A549 (cell line): ENCODE measurements around the gene PPRC1. TPM values are rescaled to one million over a fixed set of nuclear protein-coding genes. Genes with fewer than 3 reads are reported as not detected.

ENCODE experiments used
- ATAC-seq, 2 experiments: fragments of 200-7000 bp in 1 of 2; fragments of >200 bp in 1 of 2; cut with Nextera tagmentation in 1 of 2; cut with Tn5 transposase in 1 of 2; 3 replicates each; pipeline versions ENCODE4 v1.8.0 to v1.9.1; 2018 to 2020; ENCODE audit warnings: mild to moderate bottlenecking in 1 of 2, moderate library complexity in 1 of 2
- CTCF ChIA-PET: fragments of 300-600 bp; sonication (Branson Sonifier 250); formaldehyde crosslinking; extraction: SDS; loops from one replicate; lab custom pipeline; 2021; ENCODE audit warnings: antibody characterized with exemption, inconsistent platforms; lab: Yijun Ruan, JAX
- POLR2A ChIA-PET: fragments of 350-600 bp; formaldehyde crosslinking; extraction: SDS; loops from one replicate; lab custom pipeline; 2021; ENCODE audit warnings: antibody characterized with exemption, inconsistent platforms; lab: Yijun Ruan, JAX
- DNase-seq, 2 experiments: peaks; one replicate each; pipeline versions ENCODE4 v3.0.0 to v3.0.0-alpha.2; 2011 to 2016; ENCODE audit warnings: low read depth in 1 of 2, low spot score in 1 of 2
- FAIRE-seq: peaks from 2 replicates; lab custom pipeline; 2011; peaks lifted over from hg19 to GRCh38; lab: Jason Lieb, UNC
- H3K27ac ChIP-seq, 2 experiments: fragments of >200 bp; sonication (Bioruptor Twin); formaldehyde crosslinking; 3 replicates each; pipeline ENCODE4 v1.5.1; 2016 to 2017
- H3K4me1 ChIP-seq: fragments of >200 bp; sonication (Bioruptor Twin); formaldehyde crosslinking; 3 replicates; pipeline ENCODE4 v1.6.1; 2016
- H3K4me2 ChIP-seq: fragments of >200 bp; sonication (Bioruptor Twin); formaldehyde crosslinking; 3 replicates; pipeline ENCODE4 v1.6.1; 2016
- H3K4me3 ChIP-seq: fragments of >200 bp; sonication (Bioruptor Twin); formaldehyde crosslinking; 3 replicates; pipeline ENCODE4 v1.5.1; 2016
- H3K9me3 ChIP-seq: fragments of >200 bp; sonication (Bioruptor Twin); formaldehyde crosslinking; 3 replicates; pipeline ENCODE4 v1.6.1; 2016
- CBX2 ChIP-seq: fragments of 200-600 bp; sonication (generic); IDR thresholded peaks from 2 replicates; pipeline ENCODE4 v1.6.1; 2016; ENCODE audit warnings: low read depth, mild to moderate bottlenecking, borderline replicate concordance
- FOSB ChIP-seq: fragments of 250-450 bp; sonication (Bioruptor Pico); IDR thresholded peaks from 2 replicates; pipeline ENCODE4 v1.5.0; 2020; ENCODE audit warnings: mild to moderate bottlenecking, moderate library complexity
- GATA3 ChIP-seq: IDR thresholded peaks from 2 replicates; pipeline ENCODE4 v1.6.1; 2012; ENCODE audit warnings: borderline replicate concordance
- HEYL ChIP-seq: fragments of 250-450 bp; sonication (Bioruptor Pico); IDR thresholded peaks from 2 replicates; pipeline ENCODE4 v1.8.0; 2021; ENCODE audit warnings: mild to moderate bottlenecking, moderate library complexity
- NFE2L2 ChIP-seq: fragments of 150-350 bp; conservative IDR thresholded peaks from 2 replicates; pipeline ENCODE4 v1.6.1; 2014; ENCODE audit warnings: low read length
- NR3C1 ChIP-seq: fragments of >200 bp; sonication (Bioruptor Twin); formaldehyde crosslinking; IDR thresholded peaks from 3 replicates; pipeline ENCODE4 v1.6.1; 2017
- PHF8 ChIP-seq: fragments of 200-600 bp; sonication (generic); IDR thresholded peaks from 2 replicates; pipeline ENCODE4 v1.6.1; 2016; ENCODE audit warnings: low read depth, mild to moderate bottlenecking, antibody characterized with exemption, moderate library complexity, borderline replicate concordance
- RAD21 ChIP-seq, 2 experiments: fragments of >200 bp in 1 of 2; sonication (Bioruptor Twin) in 1 of 2; formaldehyde crosslinking in 1 of 2; IDR thresholded peaks in 1 of 2; conservative IDR thresholded peaks in 1 of 2; 2 replicates in 1 of 2; 3 replicates in 1 of 2; pipeline ENCODE4 v1.6.1; 2012 to 2018; ENCODE audit warnings: inconsistent platforms in 1 of 2
- RARB ChIP-seq: fragments of 250-450 bp; sonication (Bioruptor Pico); IDR thresholded peaks from 2 replicates; pipeline ENCODE4 v1.8.0; 2021; ENCODE audit warnings: mild to moderate bottlenecking, moderate library complexity
- RCOR1 ChIP-seq: fragments of 150-350 bp; IDR thresholded peaks from 2 replicates; pipeline ENCODE4 v1.6.1; 2014; ENCODE audit warnings: antibody characterized with exemption, low read length, low read depth
- SMC3 ChIP-seq: fragments of >200 bp; sonication (Bioruptor Twin); formaldehyde crosslinking; IDR thresholded peaks from 3 replicates; pipeline ENCODE4 v1.6.1; 2018; ENCODE audit warnings: inconsistent platforms
- SREBF2 ChIP-seq: fragments of 450-650 bp; IDR thresholded peaks from 2 replicates; pipeline ENCODE4 v1.6.1; 2014; ENCODE audit warnings: mild to moderate bottlenecking, moderate library complexity
- TP53 ChIP-seq: fragments of 250-450 bp; sonication (Bioruptor Pico); IDR thresholded peaks from 2 replicates; pipeline ENCODE4 v1.5.0; 2021; ENCODE audit warnings: mild to moderate bottlenecking, moderate library complexity
- ZNF302 ChIP-seq: fragments of 250-450 bp; sonication (Bioruptor Pico); IDR thresholded peaks from 2 replicates; pipeline ENCODE4 v1.9.0; 2021; ENCODE audit warnings: inconsistent platforms, mild to moderate bottlenecking, moderate library complexity
- ZSCAN20 ChIP-seq: fragments of 250-450 bp; sonication (Bioruptor Pico); IDR thresholded peaks from 2 replicates; pipeline ENCODE4 v1.8.0; 2022; ENCODE audit warnings: mild to moderate bottlenecking, moderate library complexity
- WGBS: methylation state at CpG from one replicate; pipeline ENCODE4 v1.1.6; 2017; ENCODE audit errors: missing lambda C conversion rate; 5-methylcytosine and 5-hydroxymethylcytosine counted together
- polyA plus RNA-seq, 4 experiments: library from polyadenylated mRNA; depleted of rRNA in 3 of 4; stranded (reverse); fragments of >200 nt; fragmentation: RNase III in 1 of 4; extraction: RNeasy Plus Mini Kit Qiagen cat#74134 plus additional on column Dnase treatment in 1 of 4; gene quantifications; 2 replicates in 3 of 4; 3 replicates in 1 of 4; pipeline ENCODE4 v1.2.3, GENCODE V29; 2011 to 2017
- TF ChIP-seq, protein P1 (sequence below): fragments of 450-650 bp; IDR thresholded peaks from 2 replicates; pipeline ENCODE4 v1.6.1; 2014; ENCODE audit warnings: antibody characterized with exemption
- TF ChIP-seq, protein P2 (sequence below): fragments of 250-450 bp; sonication (Bioruptor Pico); IDR thresholded peaks from 2 replicates; pipeline ENCODE4 v1.5.0; 2020; ENCODE audit warnings: low read depth, mild to moderate bottlenecking, moderate library complexity
- TF ChIP-seq, protein P3 (sequence below): IDR thresholded peaks from 2 replicates; pipeline ENCODE4 v1.6.1; 2012
- TF ChIP-seq, protein P4 (sequence below): IDR thresholded peaks from 2 replicates; pipeline ENCODE4 v1.6.1; 2012
- TF ChIP-seq, protein P5 (sequence below): fragments of 200-600 bp; sonication (generic); IDR thresholded peaks from 2 replicates; pipeline ENCODE4 v1.6.1; 2016; ENCODE audit warnings: antibody characterized with exemption, mild to moderate bottlenecking, moderate library complexity

PPRC1 gene
- polyA plus RNA-seq, 2 of the 4 experiments (the other 2 are of a cell fraction) = 27.0 to 44.1 TPM

DNA sequence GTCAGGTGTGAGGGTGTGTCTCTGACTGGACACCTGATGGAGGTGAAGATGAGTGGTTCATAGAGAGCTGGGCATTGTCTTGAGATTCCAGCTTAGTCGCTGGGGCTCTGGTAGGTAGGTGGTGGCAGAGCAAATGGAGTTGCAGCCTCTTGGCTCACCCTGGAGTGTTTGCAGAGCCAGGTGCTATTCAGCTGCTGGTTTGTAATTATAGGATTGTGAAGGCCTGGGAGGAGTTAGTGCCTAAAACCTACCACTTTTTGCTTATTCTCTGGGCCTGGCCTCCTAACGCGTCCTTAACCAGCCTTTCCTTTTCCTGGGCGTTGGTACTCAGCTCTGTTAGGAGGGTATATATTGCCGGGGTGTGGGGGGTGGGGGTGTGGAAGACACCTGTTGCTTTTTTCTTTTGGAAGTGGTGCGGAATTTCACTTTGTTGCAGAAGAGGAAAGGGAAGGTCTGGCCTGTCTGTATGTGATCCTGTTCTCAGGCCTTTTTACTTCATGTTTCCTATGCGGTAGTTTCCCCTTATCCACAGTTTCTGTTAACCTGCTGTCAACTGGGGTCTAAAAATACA, 3.2 kb downstream of the PPRC1 start:
- 89% methylated on average over 7 of the region's 7 CpGs for whole genome bisulfite sequencing
- POLR2A ChIA-PET = no interaction called here
- TF ChIP-seq CBX2 (no peak), RAD21 (conservative IDR thresholded peaks at IDR 0.05 in 1 of 2, IDR thresholded peaks at IDR 0.05 in 1 of 2) (no peak), ZSCAN20 (no peak), NFE2L2 (no peak), PHF8 (no peak), GATA3 (no peak), SMC3 (no peak), SREBF2 (no peak), ZNF302 (no peak), HEYL (CRISPR knock-in tag) (no peak), NR3C1 (no peak), FOSB (CRISPR knock-in tag) (no peak), RARB (CRISPR knock-in tag) (no peak), TP53 (CRISPR knock-in tag) (no peak), RCOR1 (no peak)
- TF ChIP-seq, protein P1, sequence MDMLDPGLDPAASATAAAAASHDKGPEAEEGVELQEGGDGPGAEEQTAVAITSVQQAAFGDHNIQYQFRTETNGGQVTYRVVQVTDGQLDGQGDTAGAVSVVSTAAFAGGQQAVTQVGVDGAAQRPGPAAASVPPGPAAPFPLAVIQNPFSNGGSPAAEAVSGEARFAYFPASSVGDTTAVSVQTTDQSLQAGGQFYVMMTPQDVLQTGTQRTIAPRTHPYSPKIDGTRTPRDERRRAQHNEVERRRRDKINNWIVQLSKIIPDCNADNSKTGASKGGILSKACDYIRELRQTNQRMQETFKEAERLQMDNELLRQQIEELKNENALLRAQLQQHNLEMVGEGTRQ = no peak
- TF ChIP-seq, protein P2, sequence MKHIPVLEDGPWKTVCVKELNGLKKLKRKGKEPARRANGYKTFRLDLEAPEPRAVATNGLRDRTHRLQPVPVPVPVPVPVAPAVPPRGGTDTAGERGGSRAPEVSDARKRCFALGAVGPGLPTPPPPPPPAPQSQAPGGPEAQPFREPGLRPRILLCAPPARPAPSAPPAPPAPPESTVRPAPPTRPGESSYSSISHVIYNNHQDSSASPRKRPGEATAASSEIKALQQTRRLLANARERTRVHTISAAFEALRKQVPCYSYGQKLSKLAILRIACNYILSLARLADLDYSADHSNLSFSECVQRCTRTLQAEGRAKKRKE = no peak
- TF ChIP-seq, protein P3, sequence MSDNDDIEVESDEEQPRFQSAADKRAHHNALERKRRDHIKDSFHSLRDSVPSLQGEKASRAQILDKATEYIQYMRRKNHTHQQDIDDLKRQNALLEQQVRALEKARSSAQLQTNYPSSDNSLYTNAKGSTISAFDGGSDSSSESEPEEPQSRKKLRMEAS = no peak
- TF ChIP-seq, protein P4, sequence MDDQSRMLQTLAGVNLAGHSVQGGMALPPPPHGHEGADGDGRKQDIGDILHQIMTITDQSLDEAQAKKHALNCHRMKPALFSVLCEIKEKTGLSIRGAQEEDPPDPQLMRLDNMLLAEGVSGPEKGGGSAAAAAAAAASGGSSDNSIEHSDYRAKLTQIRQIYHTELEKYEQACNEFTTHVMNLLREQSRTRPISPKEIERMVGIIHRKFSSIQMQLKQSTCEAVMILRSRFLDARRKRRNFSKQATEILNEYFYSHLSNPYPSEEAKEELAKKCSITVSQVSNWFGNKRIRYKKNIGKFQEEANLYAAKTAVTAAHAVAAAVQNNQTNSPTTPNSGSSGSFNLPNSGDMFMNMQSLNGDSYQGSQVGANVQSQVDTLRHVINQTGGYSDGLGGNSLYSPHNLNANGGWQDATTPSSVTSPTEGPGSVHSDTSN = no peak
- TF ChIP-seq, protein P5, sequence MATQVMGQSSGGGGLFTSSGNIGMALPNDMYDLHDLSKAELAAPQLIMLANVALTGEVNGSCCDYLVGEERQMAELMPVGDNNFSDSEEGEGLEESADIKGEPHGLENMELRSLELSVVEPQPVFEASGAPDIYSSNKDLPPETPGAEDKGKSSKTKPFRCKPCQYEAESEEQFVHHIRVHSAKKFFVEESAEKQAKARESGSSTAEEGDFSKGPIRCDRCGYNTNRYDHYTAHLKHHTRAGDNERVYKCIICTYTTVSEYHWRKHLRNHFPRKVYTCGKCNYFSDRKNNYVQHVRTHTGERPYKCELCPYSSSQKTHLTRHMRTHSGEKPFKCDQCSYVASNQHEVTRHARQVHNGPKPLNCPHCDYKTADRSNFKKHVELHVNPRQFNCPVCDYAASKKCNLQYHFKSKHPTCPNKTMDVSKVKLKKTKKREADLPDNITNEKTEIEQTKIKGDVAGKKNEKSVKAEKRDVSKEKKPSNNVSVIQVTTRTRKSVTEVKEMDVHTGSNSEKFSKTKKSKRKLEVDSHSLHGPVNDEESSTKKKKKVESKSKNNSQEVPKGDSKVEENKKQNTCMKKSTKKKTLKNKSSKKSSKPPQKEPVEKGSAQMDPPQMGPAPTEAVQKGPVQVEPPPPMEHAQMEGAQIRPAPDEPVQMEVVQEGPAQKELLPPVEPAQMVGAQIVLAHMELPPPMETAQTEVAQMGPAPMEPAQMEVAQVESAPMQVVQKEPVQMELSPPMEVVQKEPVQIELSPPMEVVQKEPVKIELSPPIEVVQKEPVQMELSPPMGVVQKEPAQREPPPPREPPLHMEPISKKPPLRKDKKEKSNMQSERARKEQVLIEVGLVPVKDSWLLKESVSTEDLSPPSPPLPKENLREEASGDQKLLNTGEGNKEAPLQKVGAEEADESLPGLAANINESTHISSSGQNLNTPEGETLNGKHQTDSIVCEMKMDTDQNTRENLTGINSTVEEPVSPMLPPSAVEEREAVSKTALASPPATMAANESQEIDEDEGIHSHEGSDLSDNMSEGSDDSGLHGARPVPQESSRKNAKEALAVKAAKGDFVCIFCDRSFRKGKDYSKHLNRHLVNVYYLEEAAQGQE = no peak
- TF ChIP-seq, all 56 proteins: peak for 0
- FAIRE-seq (no peak), ATAC-seq (no peak), DNase-seq (no peak)
- Histone ChIP-seq H3K4me1 (peaks cover 35% of the 10 kb centered on the region), H3K4me2 (peak overlapping the region; percentile 98), H3K9me3 (no peaks in the 10 kb centered on the region), H3K27ac (no peak overlapping the region), H3K4me3 (no peak overlapping the region)
- CTCF ChIA-PET = interaction anchor here (0.9 to 4.6 kb wide), 5 partner anchors 8 to 263 kb away, joined by 3 to 40 read pairs (median 6); partner anchors contain the start of gene NOLC1
